ENCODE results near the gene DOC2B. TPM values are rescaled to one million over a fixed set of nuclear protein-coding genes. Genes with fewer than 3 reads are reported as not detected.

DOC2B gene
- total RNA-seq, 1 experiment from 2014 or later: 15.2 TPM

- POLR2A ChIA-PET: no interaction called here
- no peaks in the 10 kb centered on the region for H3K27me3 ChIP-seq (ENCODE audit: insufficient read depth, low read length)
- CTCF ChIA-PET: no interaction called here
- H4K20me1 ChIP-seq (ENCODE audit: insufficient read depth): no peaks in the 10 kb centered on the region
- no TSS peak for BruUV-seq (replicated peaks)
- intact Hi-C loops (cut with micrococcal nuclease): no loop called here
- H2AFZ ChIP-seq (ENCODE audit: low read depth, low read length, poor library complexity, severe bottlenecking): no peak overlapping the region
- no peak overlapping the region for H3K4me2 ChIP-seq (ENCODE audit: low read length)
- RAD21 ChIA-PET (ENCODE audit: low non-redundant PET in 1 of 2, low total read pairs in 2 of 2, uncharacterized antibody in 2 of 2, unreplicated experiment in 2 of 2): no interaction called here
- no peak overlapping the region for H3K27ac ChIP-seq (ENCODE audit: low read depth, low read length)
- ATAC-seq (no peak), DNase-seq (ENCODE audit: low read depth, low spot score) (no peak)
- TF ChIP-seq ZBTB33 (IDR thresholded peaks at IDR 0.05; ENCODE audit: extremely low read depth, insufficient replicate concordance, low read length) (no peak), EGR1 (IDR thresholded peaks at IDR 0.05; ENCODE audit: low read depth) (no peak), POLR2AphosphoS5 (IDR thresholded peaks at IDR 0.05; ENCODE audit: low read depth, low read length) (no peak), TCF7L2 (IDR thresholded peaks at IDR 0.05; ENCODE audit: borderline replicate concordance, extremely low read depth, insufficient read depth, insufficient read length) (no peak), EZH2phosphoT487 (IDR thresholded peaks at IDR 0.05; ENCODE audit: borderline replicate concordance) (no peak), EZH2 (IDR thresholded peaks at IDR 0.05) (no peak), ZNF274 (IDR thresholded peaks at IDR 0.05; ENCODE audit: low read depth, low read length) (no peak), MAX (IDR thresholded peaks at IDR 0.05) (no peak), JUND (IDR thresholded peaks at IDR 0.05) (no peak), SP1 (IDR thresholded peaks at IDR 0.05; ENCODE audit: low read depth) (no peak), CBX3 (IDR thresholded peaks at IDR 0.05; ENCODE audit: low read depth) (no peak), ATF3 (IDR thresholded peaks at IDR 0.05) (no peak), POLR2A (IDR thresholded peaks at IDR 0.05; ENCODE audit: borderline replicate concordance, extremely low read depth, insufficient read depth, insufficient read length) (no peak), YY1 (IDR thresholded peaks at IDR 0.05; ENCODE audit: extremely low read depth, insufficient replicate concordance, low read depth, low read length) (no peak)
- TF ChIP-seq, protein P1, sequence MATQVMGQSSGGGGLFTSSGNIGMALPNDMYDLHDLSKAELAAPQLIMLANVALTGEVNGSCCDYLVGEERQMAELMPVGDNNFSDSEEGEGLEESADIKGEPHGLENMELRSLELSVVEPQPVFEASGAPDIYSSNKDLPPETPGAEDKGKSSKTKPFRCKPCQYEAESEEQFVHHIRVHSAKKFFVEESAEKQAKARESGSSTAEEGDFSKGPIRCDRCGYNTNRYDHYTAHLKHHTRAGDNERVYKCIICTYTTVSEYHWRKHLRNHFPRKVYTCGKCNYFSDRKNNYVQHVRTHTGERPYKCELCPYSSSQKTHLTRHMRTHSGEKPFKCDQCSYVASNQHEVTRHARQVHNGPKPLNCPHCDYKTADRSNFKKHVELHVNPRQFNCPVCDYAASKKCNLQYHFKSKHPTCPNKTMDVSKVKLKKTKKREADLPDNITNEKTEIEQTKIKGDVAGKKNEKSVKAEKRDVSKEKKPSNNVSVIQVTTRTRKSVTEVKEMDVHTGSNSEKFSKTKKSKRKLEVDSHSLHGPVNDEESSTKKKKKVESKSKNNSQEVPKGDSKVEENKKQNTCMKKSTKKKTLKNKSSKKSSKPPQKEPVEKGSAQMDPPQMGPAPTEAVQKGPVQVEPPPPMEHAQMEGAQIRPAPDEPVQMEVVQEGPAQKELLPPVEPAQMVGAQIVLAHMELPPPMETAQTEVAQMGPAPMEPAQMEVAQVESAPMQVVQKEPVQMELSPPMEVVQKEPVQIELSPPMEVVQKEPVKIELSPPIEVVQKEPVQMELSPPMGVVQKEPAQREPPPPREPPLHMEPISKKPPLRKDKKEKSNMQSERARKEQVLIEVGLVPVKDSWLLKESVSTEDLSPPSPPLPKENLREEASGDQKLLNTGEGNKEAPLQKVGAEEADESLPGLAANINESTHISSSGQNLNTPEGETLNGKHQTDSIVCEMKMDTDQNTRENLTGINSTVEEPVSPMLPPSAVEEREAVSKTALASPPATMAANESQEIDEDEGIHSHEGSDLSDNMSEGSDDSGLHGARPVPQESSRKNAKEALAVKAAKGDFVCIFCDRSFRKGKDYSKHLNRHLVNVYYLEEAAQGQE (IDR thresholded peaks at IDR 0.05; ENCODE audit: low read depth): no peak
- no peak overlapping the region for H3K4me3 ChIP-seq (replicated peaks in 1 of 2; ENCODE audit: low read depth in 1 of 2, low read length in 2 of 2)
- no peaks in the 10 kb centered on the region for H3K36me3 ChIP-seq (ENCODE audit: control insufficient read depth in 1 of 2, insufficient read depth in 2 of 2, low read length in 2 of 2)
- H3K4me1 ChIP-seq (ENCODE audit: control insufficient read depth in 1 of 2, insufficient read depth in 2 of 2, low read length in 2 of 2): peaks cover 2 to 5% of the 10 kb centered on the region in 2 experiments; a peak in 1 of 4 replicates
- no peak overlapping the region for H3K9ac ChIP-seq (ENCODE audit: low read length)
- no peaks in the 10 kb centered on the region for H3K79me2 ChIP-seq (ENCODE audit: insufficient read depth, low read length)
- no peaks in the 10 kb centered on the region for H3K9me3 ChIP-seq (ENCODE audit: control insufficient read depth in 1 of 2, insufficient read depth in 1 of 2, low read depth in 1 of 2, low read length in 2 of 2)
- no peaks in the 10 kb centered on the region for H3K9me2 ChIP-seq (ENCODE audit: insufficient read depth)
These were observed 35.5 kb downstream of the DOC2B start for GRCh38 chr17:145671-146541.

All from HCT116 (cell line).